ENCODE data around the gene MAP4K5. TPM values are rescaled to one million over a fixed set of nuclear protein-coding genes. Genes with fewer than 3 reads are reported as not detected.
A peak's percentile ranks its signal among the peaks of the same experiment; 100 is the strongest.
"Not testable (repeated sequence)": the region's sequence is repeated elsewhere in the genome, so short reads cannot be mapped to it uniquely, and the experiment has no call there.

MAP4K5 gene
- total RNA-seq, 1 donor = 109 TPM

- no peak overlapping the region for H3K4me3 ChIP-seq (ENCODE audit: low read depth, low read length)
- no peak for TF ChIP-seq CTCF (IDR thresholded peaks at IDR 0.05; ENCODE audit: insufficient read depth, low read depth, low read length)
Observed at GRCh38 chr14:50562841-50563240, 30.5 kb upstream of the MAP4K5 start.

GRCh38 chr14:50560931-50561285, 28.5 kb upstream of the MAP4K5 start:
- TF ChIP-seq CTCF (IDR thresholded peaks at IDR 0.05; ENCODE audit: insufficient read depth, low read depth, low read length) = no peak
- H3K4me3 ChIP-seq (ENCODE audit: low read depth, low read length) = peak overlapping the region; percentile 69
- DNase-seq (ENCODE audit: low read depth) = peak; percentile 51

More at GRCh38 chr14:50562841-50563240, 30.5 kb upstream of the MAP4K5 start:
- no peak for DNase-seq (ENCODE audit: low read depth)

- DNase-seq (ENCODE audit: low read depth) = peak; percentile 78
Observed at GRCh38 chr14:50559990-50560930, 27.9 kb upstream of the MAP4K5 start, which contains the start of gene ATL1. Gene ATL1, plus strand, starts transcription at chr14:50560145. Its CDS starts 121 bp downstream, at chr14:50560266.

GRCh38 chr14:50552796-50553195, 20.4 kb upstream of the MAP4K5 start:
- H3K4me3 ChIP-seq (ENCODE audit: low read depth, low read length); DNase-seq (ENCODE audit: low read depth): not testable (repeated sequence)

More at GRCh38 chr14:50559990-50560930, 27.9 kb upstream of the MAP4K5 start, which contains the start of gene ATL1:
- H3K4me3 ChIP-seq (ENCODE audit: low read depth, low read length) = peak within 1 kb of the TSS; percentile 69
- no peak for TF ChIP-seq CTCF (IDR thresholded peaks at IDR 0.05; ENCODE audit: insufficient read depth, low read depth, low read length)

- TF ChIP-seq CTCF (IDR thresholded peaks at IDR 0.05; ENCODE audit: insufficient read depth, low read depth, low read length) = no peak
- no peak for DNase-seq (ENCODE audit: low read depth)
- no peak overlapping the region for H3K4me3 ChIP-seq (ENCODE audit: low read depth, low read length)
Observed at GRCh38 chr14:50551877-50552276, 19.5 kb upstream of the MAP4K5 start.

- TF ChIP-seq CTCF (IDR thresholded peaks at IDR 0.05; ENCODE audit: insufficient read depth, low read depth, low read length) = no peak
- H3K4me3 ChIP-seq (ENCODE audit: low read depth, low read length) = no peak overlapping the region
- no peak for DNase-seq (ENCODE audit: low read depth)
Observed at GRCh38 chr14:50550294-50550693, 17.9 kb upstream of the MAP4K5 start.

- H3K4me3 ChIP-seq (ENCODE audit: low read depth, low read length) = no peak overlapping the region
- no peak for DNase-seq (ENCODE audit: low read depth)
Observed at GRCh38 chr14:50545618-50546017, 13.2 kb upstream of the MAP4K5 start.

More at GRCh38 chr14:50545618-50546017, 13.2 kb upstream of the MAP4K5 start:
- TF ChIP-seq CTCF (IDR thresholded peaks at IDR 0.05; ENCODE audit: insufficient read depth, low read depth, low read length) = no peak
